HL-60 (cell line): ENCODE results near the gene TP53AIP1.

Experiments
- DNase-seq, 2 experiments: peaks; one replicate each; pipeline ENCODE4 v3.0.0-alpha.2; 2010 to 2020; ENCODE audit warnings: low read depth in 1 of 2, low spot score in 1 of 2
- H3K27ac ChIP-seq: fragments of 250-450 bp; sonication (Bioruptor Pico); replicated peaks from 2 replicates; pipeline ENCODE4 v1.5.1; 2020; ENCODE audit warnings: mild to moderate bottlenecking, moderate library complexity
- H3K27me3 ChIP-seq: fragments of 250-450 bp; sonication (Bioruptor Pico); 2 replicates; pipeline ENCODE4 v1.5.1; 2021; ENCODE audit warnings: mild to moderate bottlenecking, moderate library complexity; ENCODE audit not compliant: insufficient read depth, poor library complexity, severe bottlenecking
- H3K4me3 ChIP-seq: replicated peaks from 2 replicates; pipeline ENCODE4 v1.5.1; 2011; ENCODE audit warnings: mild to moderate bottlenecking, control low read depth, low read length; ENCODE audit not compliant: insufficient read depth
- GABPA ChIP-seq: IDR thresholded peaks from 2 replicates; pipeline ENCODE4 v1.6.1; 2012; ENCODE audit warnings: low read depth
- POLR2AphosphoS5 ChIP-seq: IDR thresholded peaks from 2 replicates; pipeline ENCODE4 v1.6.1; 2012; ENCODE audit warnings: low read depth
- SPI1 ChIP-seq: IDR thresholded peaks from 2 replicates; pipeline ENCODE4 v1.6.1; 2012; ENCODE audit warnings: low read depth, mild to moderate bottlenecking, borderline replicate concordance
- TF ChIP-seq, protein P1 (sequence below): IDR thresholded peaks from 2 replicates; pipeline ENCODE4 v1.6.1; 2012; ENCODE audit warnings: low read depth; ENCODE audit not compliant: insufficient replicate concordance
- TF ChIP-seq, protein P2 (sequence below): IDR thresholded peaks from one replicate; pipeline ENCODE4 v1.5.1; 2011; ENCODE audit warnings: low read length, control low read depth, inconsistent platforms; ENCODE audit not compliant: insufficient read depth

Gene TP53AIP1

DNA sequence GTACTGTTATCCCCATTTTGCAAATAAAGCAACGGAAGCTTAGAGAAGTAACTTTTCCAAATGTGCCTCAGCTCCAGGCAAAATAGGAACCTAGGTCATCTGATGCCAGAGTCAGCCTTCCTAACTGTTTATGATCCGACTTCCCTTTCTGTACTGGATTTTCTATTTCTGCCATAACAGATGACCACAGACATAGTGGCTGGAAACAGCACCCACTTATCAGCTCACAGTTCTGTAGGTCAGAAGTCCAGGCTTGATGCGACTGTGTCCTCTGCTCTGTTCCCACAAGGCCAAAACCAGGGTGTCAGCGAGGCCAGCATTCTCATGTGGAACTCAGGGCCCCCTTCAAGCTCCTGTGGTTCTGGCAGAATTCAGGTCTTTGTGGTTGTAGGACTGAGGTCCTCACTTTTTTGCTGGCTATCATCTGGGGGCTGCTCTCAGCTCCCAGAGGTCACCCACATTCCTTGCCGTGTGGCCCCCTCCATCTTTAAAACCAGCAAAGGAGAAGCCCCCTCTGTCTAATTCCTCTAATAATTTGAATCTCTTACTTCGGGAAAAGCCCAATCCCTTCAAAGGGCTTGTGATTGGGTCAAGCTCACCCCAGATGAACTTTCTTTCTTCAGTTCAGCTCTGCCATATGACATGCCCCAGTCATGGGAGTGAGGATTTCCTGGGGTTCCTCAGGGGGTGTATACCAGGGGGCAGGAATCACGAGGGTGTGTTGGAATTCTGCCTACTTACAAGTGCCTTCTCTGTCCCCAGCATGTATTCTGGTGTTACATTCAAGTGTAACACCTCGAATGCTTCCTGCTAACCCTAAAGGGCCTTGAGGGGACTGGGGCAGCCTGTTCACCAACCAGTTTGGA lies 36.3 kb downstream of the TP53AIP1 start:
- H3K27ac ChIP-seq: no peak overlapping the region
- DNase-seq: no peak
- peaks cover 33% of the 10 kb centered on the region for H3K27me3 ChIP-seq
- H3K4me3 ChIP-seq: no peak overlapping the region; the same call in 1 of the 2 replicates
- TF ChIP-seq, protein P1, sequence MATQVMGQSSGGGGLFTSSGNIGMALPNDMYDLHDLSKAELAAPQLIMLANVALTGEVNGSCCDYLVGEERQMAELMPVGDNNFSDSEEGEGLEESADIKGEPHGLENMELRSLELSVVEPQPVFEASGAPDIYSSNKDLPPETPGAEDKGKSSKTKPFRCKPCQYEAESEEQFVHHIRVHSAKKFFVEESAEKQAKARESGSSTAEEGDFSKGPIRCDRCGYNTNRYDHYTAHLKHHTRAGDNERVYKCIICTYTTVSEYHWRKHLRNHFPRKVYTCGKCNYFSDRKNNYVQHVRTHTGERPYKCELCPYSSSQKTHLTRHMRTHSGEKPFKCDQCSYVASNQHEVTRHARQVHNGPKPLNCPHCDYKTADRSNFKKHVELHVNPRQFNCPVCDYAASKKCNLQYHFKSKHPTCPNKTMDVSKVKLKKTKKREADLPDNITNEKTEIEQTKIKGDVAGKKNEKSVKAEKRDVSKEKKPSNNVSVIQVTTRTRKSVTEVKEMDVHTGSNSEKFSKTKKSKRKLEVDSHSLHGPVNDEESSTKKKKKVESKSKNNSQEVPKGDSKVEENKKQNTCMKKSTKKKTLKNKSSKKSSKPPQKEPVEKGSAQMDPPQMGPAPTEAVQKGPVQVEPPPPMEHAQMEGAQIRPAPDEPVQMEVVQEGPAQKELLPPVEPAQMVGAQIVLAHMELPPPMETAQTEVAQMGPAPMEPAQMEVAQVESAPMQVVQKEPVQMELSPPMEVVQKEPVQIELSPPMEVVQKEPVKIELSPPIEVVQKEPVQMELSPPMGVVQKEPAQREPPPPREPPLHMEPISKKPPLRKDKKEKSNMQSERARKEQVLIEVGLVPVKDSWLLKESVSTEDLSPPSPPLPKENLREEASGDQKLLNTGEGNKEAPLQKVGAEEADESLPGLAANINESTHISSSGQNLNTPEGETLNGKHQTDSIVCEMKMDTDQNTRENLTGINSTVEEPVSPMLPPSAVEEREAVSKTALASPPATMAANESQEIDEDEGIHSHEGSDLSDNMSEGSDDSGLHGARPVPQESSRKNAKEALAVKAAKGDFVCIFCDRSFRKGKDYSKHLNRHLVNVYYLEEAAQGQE: no peak
- TF ChIP-seq GABPA (no peak), POLR2AphosphoS5 (no peak), SPI1 (no peak)
- TF ChIP-seq, protein P2, sequence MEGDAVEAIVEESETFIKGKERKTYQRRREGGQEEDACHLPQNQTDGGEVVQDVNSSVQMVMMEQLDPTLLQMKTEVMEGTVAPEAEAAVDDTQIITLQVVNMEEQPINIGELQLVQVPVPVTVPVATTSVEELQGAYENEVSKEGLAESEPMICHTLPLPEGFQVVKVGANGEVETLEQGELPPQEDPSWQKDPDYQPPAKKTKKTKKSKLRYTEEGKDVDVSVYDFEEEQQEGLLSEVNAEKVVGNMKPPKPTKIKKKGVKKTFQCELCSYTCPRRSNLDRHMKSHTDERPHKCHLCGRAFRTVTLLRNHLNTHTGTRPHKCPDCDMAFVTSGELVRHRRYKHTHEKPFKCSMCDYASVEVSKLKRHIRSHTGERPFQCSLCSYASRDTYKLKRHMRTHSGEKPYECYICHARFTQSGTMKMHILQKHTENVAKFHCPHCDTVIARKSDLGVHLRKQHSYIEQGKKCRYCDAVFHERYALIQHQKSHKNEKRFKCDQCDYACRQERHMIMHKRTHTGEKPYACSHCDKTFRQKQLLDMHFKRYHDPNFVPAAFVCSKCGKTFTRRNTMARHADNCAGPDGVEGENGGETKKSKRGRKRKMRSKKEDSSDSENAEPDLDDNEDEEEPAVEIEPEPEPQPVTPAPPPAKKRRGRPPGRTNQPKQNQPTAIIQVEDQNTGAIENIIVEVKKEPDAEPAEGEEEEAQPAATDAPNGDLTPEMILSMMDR: no peak

DNA sequence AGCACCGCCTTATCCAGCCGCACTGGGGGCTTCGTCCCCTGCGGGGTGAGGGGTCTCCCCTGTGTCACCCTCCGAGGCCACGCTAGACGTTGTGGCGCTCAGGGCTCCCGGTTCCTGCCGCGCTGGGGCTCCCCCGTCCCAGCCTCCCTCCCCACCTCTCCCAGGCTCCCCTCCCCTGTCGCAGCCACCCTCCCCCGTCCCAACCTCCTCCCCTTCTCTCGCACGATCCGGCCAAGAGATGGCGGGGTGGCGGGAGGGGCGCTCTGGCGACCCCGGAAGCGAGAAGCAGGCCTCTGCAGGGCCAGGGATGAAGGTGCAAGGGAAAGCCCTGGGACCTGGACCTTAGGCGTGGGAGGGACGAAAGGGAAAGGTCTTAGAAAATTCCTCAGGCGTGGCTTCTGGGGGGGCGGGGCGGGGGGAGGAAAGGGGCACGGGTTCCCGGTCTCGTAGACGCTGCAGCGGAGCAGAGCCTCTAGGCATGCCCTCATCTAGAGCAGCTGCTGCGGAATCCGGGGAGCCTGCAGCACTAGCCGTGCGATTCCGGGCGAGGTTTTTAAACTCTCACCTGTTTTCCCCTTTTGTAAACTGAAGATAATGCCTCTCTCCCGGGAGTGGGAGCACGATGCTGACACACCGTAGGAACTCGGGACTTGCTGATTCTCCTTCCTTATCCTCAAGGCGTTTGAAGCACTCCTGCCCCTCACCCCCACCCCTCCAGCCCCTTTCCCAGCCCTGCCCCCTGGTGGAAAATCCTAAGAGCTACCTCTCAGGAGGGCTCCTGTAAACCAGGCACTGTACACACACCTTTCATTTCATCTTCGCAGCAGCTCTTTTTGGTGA lies 37.1 kb downstream of the TP53AIP1 start:
- peak overlapping the region; percentile 37 for H3K4me3 ChIP-seq
- peaks cover 35% of the 10 kb centered on the region for H3K27me3 ChIP-seq
- DNase-seq: no peak
- TF ChIP-seq, protein P1: no peak
- TF ChIP-seq, protein P2: no peak
- TF ChIP-seq GABPA (no peak), SPI1 (no peak), POLR2AphosphoS5 (no peak)
- no peak overlapping the region for H3K27ac ChIP-seq

DNA sequence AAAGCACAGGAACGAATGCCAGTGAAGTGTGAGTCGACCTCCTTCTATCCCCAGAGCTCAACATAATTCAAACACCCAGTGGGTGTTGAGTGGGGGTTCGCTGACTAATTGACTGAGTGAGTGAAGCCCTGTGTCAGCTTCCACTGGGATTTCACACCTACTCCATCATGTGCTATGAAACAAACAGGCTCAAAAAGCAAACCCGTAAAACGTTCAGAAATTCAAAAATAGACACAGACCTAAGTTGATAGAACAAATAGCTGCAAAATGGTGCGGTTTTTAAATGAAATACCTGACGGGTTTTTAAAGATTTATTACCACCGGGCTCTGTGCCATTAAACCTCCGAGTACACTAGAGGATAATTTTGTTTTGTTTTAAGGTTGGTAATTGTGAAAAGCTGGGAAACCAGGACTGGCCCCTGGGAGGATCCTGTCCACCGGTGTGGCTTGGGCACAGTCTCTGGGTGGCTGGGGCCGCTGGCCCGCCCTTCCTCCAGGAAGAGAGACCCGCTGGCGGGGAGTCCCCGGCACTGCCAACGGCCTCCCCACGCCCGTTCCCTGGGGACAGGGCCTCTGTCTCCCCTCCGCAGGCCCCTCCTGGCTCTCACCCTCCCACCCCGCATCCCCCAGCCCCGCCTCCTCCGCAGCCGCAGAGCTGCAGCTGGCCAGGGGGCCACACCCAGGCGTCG lies 37.9 kb downstream of the TP53AIP1 start:
- Histone ChIP-seq H3K4me3 (peak overlapping the region; percentile 37), H3K27me3 (peaks cover 35% of the 10 kb centered on the region), H3K27ac (no peak overlapping the region)
- DNase-seq: no peak
- no peak for TF ChIP-seq SPI1
- TF ChIP-seq, protein P1: no peak
- TF ChIP-seq, protein P2: no peak
